ENCODE results near the gene USP2. TPM values are rescaled to one million over a fixed set of nuclear protein-coding genes. Genes with fewer than 3 reads are reported as not detected.
A peak's percentile ranks its signal among the peaks of the same experiment; 100 is the strongest.

The USP2 gene
- total RNA-seq, 2 experiments from 2014 or later: 0.61 to 0.96 TPM

DNA sequence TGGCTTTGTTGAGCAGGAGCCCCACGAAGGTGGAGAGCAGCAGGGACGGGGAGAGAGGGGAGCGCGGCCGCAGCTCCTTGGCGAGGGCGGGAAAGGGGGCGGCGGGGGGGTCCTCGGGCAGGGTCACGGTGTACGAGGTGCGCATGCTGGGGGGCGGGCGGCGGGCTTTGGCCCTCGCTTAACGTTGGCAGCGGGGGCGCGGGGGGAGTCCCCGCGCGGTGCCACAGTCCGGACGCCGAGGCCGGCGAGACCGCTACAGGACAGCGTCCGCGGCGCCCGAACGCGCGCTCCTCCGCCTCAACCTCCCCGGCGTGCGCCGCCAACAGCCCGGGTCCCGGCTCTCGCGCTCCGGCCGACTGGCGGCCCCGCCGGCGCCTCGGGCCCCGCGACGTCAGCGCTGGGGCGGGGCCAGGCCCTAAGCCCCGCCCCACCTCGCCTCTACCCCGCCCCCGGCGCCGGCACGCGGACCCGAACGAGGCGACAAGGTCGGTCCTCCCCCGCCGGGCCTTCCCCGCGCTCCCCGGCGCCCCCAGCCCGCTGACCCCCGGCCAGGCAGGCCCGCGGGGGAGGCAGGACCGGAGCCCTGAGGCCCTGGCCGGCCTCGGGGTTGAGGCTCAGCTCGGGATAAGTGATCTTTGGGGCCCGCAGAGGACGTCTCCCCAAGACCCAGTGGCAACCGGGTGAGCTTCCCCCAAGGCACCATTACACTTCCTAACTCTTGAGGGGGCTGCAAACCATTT lies 17.5 kb downstream of the USP2 start:
- ChIA-PET CTCF (interaction anchor here (1.1 to 2.0 kb wide), 6 partner anchors 8 to 111 kb away, joined by 3 to 11 read pairs (median 7); partner anchors contain the start of gene USP2), POLR2A (interaction anchor here (1.0 to 1.2 kb wide), 2 partner anchors 10 to 18 kb away, joined by 3 read pairs; partner anchors contain the start of gene USP2)
- no peak overlapping the region for H3K27ac Mint-ChIP-seq
- peak; percentile 85 for ATAC-seq
- H3K9me3 Mint-ChIP-seq: no peaks in the 10 kb centered on the region
- TF ChIP-seq, protein P1, sequence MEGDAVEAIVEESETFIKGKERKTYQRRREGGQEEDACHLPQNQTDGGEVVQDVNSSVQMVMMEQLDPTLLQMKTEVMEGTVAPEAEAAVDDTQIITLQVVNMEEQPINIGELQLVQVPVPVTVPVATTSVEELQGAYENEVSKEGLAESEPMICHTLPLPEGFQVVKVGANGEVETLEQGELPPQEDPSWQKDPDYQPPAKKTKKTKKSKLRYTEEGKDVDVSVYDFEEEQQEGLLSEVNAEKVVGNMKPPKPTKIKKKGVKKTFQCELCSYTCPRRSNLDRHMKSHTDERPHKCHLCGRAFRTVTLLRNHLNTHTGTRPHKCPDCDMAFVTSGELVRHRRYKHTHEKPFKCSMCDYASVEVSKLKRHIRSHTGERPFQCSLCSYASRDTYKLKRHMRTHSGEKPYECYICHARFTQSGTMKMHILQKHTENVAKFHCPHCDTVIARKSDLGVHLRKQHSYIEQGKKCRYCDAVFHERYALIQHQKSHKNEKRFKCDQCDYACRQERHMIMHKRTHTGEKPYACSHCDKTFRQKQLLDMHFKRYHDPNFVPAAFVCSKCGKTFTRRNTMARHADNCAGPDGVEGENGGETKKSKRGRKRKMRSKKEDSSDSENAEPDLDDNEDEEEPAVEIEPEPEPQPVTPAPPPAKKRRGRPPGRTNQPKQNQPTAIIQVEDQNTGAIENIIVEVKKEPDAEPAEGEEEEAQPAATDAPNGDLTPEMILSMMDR (IDR thresholded peaks at IDR 0.05): no peak
- peak; percentile 50 for DNase-seq
- no peak overlapping the region for H3K4me3 Mint-ChIP-seq
- intact Hi-C loops (cut with micrococcal nuclease): no loop called here
- H3K27me3 Mint-ChIP-seq: peaks cover 46% of the 10 kb centered on the region
- H3K36me3 Mint-ChIP-seq (ENCODE audit: low read depth): no peaks in the 10 kb centered on the region
- peaks cover 8% of the 10 kb centered on the region for H3K4me1 Mint-ChIP-seq (ENCODE audit: low read depth)

DNA sequence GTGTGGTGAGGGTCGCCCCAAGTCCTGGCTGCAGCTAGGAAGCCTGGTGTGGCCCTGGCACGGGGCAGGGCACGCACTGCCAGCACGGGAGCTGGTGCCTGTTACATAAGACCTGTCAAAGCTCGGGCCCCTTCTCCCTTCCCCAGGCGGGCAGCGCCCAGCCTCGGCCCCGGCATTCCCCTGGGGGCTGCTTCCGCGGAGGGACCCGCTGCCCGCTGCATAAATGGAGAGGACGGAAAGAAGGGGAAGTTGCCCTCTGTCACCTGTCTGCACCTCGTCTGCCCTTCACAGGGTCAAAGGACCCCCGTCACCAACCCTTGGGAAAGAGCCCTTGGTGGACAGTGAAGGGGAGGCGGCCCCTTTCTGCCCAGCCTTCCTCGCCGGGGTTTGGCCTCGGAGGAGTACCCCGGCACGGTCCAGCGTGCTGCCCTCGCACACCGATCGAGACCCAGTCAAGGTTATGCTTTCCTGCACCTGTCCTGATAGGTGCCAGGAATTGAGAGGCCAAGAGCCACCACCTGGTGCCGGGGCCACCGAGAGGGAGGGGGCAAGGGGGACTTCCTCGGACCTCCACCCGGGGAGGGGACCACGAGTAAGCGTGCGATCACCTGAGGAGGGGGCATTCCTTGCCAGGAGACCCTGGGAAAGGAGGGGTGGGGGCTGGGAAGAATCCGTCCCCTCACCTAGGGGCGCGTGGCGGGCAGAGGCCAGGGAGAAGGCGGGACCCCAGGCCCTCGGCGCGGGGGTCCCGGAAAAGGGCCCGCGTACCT lies 18.2 kb downstream of the USP2 start:
- H3K27ac Mint-ChIP-seq: no peak overlapping the region
- ATAC-seq (no peak), DNase-seq (no peak)
- peaks cover 8% of the 10 kb centered on the region for H3K4me1 Mint-ChIP-seq (ENCODE audit: low read depth)
- H3K27me3 Mint-ChIP-seq: peaks cover 46% of the 10 kb centered on the region
- no peaks in the 10 kb centered on the region for H3K9me3 Mint-ChIP-seq
- H3K4me3 Mint-ChIP-seq: peak overlapping the region; percentile 9
- POLR2A ChIA-PET: interaction anchor here (0.9 kb wide), 1 partner anchor 10 kb away, joined by 4 read pairs; no protein-coding TSS in a partner anchor
- CTCF ChIA-PET: interaction anchor here (1.0 to 9.0 kb wide), 3 partner anchors 16 to 171 kb away, joined by 3 to 241 read pairs (median 7); partner anchors contain the start of gene USP2
- intact Hi-C loops (cut with micrococcal nuclease): no loop called here
- no peaks in the 10 kb centered on the region for H3K36me3 Mint-ChIP-seq (ENCODE audit: low read depth)
- TF ChIP-seq, protein P1 (IDR thresholded peaks at IDR 0.05): no peak

DNA sequence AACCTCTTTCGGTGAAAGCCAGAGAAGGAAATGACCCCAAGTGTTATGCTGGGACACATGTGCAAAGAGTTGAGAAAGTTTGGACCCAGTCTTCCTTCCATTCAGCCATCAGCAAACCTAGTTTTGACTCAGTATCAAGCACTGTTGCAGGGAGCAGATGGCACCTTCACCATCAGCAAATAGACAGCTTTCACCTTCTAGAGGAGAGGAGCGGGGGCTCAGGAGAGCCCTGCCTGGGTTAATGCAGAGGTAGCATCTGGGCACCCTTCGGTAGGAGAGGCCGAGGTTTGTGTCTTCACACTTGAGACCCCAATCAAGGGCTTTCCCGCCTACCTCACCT lies 18.8 kb downstream of the USP2 start:
- no peaks in the 10 kb centered on the region for H3K9me3 Mint-ChIP-seq
- H3K27me3 Mint-ChIP-seq: peaks cover 45% of the 10 kb centered on the region
- H3K27ac Mint-ChIP-seq: no peak overlapping the region
- H3K4me3 Mint-ChIP-seq: no peak overlapping the region
- TF ChIP-seq, protein P1 (IDR thresholded peaks at IDR 0.05): no peak
- no peaks in the 10 kb centered on the region for H3K36me3 Mint-ChIP-seq (ENCODE audit: low read depth)
- intact Hi-C loops (cut with micrococcal nuclease): no loop called here
- H3K4me1 Mint-ChIP-seq (ENCODE audit: low read depth): peaks cover 8% of the 10 kb centered on the region
- DNase-seq (no peak), ATAC-seq (no peak)
- ChIA-PET CTCF (interaction anchor here (1.0 to 9.0 kb wide), 5 partner anchors 10 to 171 kb away, joined by 3 to 241 read pairs (median 5); partner anchors contain the start of gene USP2), POLR2A (interaction anchor here (0.6 to 0.9 kb wide), 2 partner anchors 11 to 15 kb away, joined by 3 to 4 read pairs; no protein-coding TSS in a partner anchor)

DNA sequence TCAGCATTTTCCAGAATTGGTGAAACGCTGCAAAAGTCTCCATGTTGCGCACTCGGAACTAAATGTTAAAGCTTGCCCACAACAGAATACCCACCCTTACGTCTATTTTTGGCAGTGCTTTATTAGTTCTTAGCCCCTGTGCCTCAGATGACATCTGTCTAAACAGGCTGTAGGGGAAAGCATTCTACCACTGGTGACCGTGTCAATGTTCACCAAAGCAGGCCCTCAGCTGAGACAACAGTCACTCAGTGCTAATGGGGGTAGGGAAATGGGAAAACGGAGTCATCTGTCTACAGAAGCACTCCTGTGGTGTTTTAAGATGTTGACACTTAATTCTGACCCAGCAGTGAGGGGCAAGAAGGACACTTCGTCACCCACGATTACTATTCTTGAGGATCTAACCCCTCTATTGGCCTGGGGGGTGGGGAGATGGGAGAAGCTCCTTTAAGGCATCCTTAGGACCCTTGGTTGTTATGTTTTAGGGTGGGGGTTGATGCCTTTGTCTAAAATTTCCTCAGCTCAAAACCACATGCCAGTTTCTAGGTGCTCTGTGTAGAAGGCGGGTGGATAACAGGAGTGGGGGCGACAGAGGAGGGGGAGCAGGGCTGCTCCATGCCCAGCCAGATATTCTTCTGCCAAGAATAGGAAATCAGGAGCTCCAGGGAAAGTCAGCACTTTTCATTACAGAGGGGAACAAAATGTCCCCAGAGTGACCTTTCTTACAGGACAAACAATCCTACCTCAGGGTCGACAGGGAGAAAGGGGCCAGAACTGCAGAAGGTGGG lies 19.4 kb downstream of the USP2 start:
- Mint-ChIP-seq H3K27me3 (peaks cover 44% of the 10 kb centered on the region), H3K4me3 (no peak overlapping the region), H3K36me3 (ENCODE audit: low read depth) (no peaks in the 10 kb centered on the region), H3K4me1 (ENCODE audit: low read depth) (peaks cover 8% of the 10 kb centered on the region), H3K27ac (no peak overlapping the region), H3K9me3 (no peaks in the 10 kb centered on the region)
- ChIA-PET POLR2A (interaction anchor here (0.6 to 0.9 kb wide), 2 partner anchors 11 to 14 kb away, joined by 3 to 4 read pairs; no protein-coding TSS in a partner anchor), CTCF (interaction anchor here (0.6 to 9.0 kb wide), 10 partner anchors 9 to 172 kb away, joined by 3 to 241 read pairs (median 4); partner anchors contain the start of gene USP2)
- no peak for ATAC-seq
- TF ChIP-seq, protein P1 (IDR thresholded peaks at IDR 0.05): no peak
- intact Hi-C loops (cut with micrococcal nuclease): no loop called here
- no peak for DNase-seq
